UCSD-AML1 (cell line): ENCODE measurements around the gene CTSO.

Experiments
- DNase-seq: peaks from one replicate; lab custom pipeline; 2025; ENCODE audit not compliant: unreplicated experiment; lab: John Stamatoyannopoulos, UW

Gene CTSO, protein sequence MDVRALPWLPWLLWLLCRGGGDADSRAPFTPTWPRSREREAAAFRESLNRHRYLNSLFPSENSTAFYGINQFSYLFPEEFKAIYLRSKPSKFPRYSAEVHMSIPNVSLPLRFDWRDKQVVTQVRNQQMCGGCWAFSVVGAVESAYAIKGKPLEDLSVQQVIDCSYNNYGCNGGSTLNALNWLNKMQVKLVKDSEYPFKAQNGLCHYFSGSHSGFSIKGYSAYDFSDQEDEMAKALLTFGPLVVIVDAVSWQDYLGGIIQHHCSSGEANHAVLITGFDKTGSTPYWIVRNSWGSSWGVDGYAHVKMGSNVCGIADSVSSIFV

DNA sequence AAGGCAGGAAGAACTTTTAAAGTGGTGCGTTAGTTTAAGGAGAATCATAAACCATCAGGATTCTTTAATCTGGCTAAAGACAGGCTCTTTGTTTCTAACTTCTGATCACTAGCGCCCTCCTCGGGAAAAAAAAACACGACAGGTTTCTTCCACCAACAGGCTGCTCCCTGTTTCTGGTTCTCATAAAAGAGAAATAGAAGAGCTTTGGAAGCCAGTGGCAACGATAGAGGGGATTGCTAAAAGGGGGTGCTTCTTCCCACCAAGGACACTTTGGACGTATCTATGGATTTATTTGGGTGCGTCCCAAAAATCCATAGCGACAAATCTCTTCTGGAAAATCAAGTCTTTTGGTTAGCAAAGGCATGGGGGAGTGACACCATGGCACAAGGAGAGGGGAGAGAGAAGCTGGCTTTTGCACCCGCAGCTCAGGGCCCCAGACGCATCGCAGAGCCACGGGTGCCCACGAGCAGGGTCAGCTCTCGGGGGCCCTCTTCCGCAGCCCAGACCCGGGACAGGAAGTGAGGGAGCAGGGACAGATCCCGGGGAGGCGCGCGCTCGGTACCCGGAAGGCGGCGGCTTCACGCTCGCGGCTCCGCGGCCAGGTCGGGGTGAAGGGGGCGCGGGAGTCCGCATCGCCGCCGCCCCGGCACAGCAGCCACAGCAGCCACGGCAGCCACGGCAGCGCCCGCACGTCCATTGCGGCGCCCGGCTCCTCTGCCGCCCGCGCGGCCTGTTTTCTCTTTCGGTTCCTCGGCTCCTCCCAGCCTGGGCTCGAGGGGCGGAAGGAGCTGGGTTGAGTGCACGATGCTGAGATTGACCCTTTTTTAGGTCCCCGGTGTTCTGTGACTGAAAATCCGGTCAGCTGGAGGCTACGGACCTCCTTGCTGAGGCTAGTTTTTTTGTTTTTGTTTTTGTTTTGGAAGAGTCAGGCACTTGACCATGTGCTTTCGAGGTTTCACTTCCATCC is at the start of gene CTSO:
TSS of gene CTSO (minus strand) at position 716 of the 967 bp plus-strand sequence. CDS start at position 697, 19 bp downstream.
- DNase-seq = peak; percentile 60

DNA sequence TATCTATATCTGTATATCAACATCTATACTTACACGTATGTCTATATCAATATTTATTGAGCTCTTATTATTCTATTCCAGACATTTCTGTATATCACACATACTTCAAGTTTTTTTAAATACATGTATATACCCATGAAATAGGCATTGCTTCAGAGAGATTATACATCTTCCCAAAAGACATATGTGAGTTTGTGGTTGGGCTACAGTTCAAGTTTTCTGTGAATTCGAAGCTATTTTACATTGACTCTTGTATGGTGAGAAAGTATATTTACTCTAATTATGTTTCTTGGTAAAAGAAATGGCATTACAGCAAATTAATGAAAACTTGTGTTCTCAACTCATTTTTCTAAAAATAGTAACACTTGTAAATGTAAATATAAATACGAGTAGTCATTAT is 46.8 kb upstream of the CTSO start:
- DNase-seq = no peak

DNA sequence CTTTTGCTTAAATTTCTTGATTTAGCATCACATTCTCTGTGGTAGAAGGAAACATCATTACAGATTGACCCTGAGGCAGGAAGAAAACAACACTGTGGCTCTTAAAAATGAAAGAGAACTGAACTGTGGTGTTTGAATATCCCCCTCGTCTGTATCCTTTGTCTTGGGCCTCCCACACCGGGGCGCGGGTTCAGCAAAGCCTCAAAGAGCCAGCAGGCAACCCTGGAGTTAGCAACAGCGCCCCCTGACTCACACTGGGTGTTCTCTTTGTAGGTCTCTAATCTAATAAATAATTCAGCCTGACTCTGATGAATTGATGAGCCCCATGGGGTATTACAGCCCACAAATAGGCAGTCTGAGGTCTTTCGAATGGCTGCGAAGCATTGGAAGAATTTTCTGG is 46.1 kb upstream of the CTSO start:
- DNase-seq = no peak

DNA sequence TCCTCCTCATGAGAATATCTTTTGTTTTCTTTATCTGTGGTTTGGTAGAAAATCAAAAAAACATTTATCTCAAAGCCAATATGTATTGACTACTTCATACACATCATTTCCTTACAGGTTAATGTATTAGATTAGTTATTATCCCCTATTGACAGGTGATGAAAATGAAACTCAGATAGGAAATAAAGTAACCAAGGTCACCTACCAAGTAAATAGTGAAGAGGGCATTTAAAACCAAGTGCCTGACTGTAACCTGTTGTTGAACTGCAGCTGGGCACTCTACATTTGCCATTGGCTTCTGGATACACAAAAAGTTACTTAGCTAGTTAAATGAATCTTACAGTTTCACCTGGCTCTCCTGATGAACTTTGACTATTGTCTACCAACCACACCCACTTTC is 41.4 kb upstream of the CTSO start:
- no peak for DNase-seq

DNA sequence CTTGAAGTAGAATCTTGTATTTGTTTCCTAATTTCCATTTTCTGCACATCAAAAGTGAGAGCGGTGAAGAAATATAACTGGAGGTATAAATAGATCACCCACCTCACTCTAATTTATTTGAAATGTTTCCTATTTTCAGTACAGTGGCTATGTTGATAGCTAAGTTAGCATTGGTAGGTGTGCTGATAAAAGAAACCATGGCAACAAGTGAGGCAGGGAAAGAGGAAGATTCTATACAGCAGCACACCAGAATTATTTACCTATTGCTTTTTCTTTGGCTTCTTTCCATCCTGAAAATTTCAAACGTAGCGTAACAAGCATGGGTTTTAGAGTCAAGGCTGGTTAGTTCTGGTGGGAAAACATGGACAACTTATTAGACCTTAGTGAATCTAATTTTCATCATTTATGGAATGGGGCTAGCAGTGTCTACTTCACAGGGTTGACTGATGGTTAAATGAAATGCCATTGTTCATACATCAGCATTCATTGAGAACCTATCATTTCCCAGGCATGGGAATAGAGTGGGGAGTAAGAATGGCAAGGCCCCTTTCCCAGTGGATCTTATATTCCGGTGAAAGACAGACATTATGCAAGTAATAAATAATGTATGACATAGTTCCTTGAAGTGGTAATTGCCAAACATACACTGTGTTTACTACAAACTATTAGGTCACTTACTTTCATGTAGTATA is 30.6 kb upstream of the CTSO start:
- no peak for DNase-seq

DNA sequence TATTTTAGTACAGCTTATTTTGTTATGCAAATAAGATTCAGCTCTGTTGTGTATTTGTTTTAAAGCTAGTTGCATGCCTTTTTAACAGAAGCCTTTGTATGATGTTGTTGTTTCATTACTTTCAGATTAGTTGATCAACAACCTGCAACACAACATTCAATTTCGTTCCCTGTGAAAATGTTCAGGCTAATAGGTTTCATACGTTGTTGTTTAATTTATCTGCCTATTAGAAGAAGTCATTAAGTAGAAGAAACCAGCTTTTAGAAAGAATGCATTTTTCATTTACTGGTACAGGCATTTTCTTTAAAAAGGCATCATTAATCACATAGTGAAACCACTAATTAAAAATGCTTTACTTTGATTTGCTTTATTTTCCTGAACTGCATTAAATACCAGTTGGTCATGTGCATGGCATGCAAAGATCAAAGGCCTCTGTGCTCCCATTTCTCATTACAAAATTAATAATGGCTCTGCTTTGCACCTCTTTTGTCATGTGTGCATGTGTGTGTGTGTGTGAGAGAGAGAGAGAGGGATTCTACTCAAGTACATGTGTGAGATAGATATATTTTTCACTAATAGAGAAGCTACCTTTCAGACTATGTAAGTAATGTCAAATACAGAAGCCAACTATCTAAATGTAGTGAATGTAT is 29.2 kb upstream of the CTSO start:
- DNase-seq = no peak

DNA sequence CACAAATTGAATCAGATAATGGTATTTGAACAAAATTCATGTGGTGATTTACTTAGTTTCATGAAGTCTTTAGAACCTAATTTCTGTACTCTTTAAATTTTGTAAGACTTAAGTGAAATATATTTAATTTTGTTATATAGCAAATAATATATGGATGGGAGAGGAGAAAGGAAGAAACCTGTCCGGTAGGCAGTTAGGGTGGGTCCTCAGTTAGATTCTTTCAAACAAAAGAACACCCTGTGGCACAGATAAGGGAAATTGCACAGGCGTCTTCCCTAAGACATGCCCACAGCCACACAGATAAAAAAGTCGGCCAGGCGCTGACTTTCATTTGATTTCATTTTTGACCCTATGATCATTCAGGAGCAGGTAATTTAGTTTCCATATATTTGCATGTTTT is 25.1 kb upstream of the CTSO start:
- no peak for DNase-seq

DNA sequence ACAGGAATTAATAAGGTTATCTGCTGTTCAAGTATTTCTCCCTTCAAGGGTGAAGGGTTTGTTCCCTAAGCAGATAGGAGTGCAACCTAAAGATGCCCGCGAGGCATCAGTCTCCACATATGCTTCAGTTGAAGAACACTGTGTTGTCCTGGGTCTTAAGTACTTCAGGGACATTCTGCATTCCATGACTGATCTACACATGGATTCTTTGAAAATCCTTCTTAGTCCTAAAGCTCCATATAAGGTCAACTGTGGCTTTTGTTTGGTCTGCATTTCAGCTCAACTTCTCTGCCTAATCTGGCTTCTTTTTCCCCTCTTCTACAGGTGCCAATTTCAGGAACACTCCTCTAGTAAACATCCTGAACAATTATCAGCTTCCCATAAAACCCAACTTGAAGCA is 21.8 kb upstream of the CTSO start:
- DNase-seq = no peak

DNA sequence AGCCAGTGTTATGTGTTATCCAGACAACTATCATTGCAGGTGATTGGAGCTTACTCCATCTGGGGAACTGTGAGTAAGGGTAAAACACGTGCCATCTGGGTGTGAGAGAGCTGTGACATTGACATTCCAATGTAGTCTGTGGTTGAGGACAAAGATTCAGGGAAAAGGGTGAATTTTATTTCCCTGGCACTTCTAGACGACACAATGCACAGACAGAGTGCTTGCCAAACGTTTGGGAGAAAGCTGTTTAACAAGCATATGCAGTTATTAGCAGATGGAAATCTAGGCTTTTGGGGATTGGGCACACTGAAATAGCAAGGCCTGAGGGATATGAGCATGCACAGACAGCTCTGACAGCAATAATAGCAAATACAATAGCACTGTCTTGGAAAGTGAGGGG is 21.3 kb upstream of the CTSO start:
- DNase-seq = no peak

DNA sequence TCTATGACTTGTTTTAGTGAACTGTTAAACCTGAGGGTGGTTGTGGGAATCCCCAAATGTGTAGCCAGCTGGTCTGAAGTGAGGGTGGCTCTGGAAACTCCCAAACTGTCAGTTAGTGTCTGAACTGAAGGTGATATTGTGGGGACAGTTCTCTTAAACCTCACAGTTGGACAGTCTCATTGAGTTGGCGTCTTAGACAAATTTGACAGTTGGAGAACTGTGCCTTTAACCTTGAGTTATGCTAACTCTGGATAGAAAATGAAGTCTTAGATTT is 20.7 kb upstream of the CTSO start:
- DNase-seq = no peak

DNA sequence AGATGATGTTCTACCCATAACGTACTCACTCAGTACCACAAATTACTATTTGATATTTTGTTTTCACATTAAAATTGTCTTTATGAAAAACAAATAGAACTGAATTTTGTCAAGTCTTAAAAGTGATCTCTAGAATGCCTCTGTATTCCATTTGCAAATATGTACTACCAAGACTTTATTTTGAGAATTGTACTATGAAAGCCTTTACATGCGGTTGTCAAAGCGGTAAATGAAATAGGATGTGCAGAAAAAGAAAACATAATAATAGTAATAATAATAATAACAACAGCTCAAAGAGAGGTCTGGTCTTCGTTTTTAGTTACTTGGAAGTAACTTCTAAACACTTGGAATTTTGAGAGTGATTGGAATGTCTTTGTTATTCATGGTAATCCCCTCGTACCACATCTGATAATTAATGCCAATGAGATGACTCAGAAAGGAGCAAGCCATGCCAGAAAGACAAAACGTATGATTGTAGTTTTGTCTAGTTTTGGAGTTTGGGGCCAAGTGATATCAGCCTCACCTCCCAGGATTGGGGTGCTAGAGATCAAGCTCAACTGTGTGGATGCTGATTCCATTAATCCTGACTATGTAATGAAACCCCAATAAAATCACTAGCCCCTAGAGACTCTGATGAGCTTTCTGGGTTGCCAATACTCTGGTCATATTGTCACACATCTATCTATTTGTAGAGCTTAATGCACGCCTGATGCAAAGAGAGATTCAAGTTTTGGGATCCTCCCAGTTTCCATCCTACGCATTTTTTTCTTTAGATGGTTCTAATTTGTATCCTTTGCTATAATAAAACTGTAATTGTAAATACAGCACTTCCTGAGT is 20.2 kb upstream of the CTSO start:
- DNase-seq = no peak

DNA sequence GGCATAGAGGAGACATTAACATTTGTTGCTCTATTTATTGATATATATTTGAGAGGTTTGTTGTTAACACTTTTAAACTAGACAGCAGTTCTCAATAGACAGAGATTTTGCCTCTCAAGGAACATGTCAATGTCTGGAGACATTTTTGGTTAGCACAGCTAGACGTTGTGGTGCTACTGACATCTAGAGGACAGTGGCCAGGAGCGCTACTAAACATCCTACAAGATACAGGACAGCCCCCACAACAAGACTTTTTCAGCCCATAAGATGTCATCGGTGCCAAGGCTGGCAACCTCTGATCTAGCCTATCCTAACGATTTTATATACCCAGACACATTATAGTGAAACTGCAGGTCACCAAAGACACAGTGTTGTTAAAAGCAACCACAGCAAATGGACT is 18.4 kb upstream of the CTSO start:
- DNase-seq = no peak

DNA sequence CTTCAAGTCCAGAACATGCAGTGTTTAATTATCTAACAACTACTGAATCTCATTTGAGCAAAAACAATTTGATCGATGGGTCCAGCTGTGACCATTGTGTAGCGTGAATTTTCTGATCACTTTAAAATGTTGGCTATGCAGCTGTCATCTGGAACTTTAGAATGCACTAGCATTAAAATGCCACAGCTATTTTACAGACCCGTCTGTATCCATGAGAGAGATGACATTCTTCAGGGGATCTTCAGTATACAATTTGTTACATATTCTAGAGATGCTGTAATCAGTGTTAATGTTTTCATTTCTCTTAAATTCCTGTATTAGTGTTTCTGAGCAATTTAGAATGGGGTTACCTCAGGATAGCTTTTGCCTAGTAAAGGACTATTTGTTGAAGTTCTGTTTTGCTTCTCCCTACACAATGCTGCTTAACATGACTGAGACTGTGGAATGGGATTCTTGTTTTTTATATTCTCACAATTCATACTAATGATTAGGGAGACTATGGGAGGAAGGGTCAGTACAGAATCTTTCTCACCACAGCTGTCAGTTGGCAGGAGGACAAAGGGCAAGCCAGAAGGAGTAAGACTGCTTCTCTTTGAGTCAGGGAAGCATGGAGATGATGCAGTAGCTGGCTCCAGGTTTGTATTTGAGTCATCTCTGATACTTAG is 13.2 kb upstream of the CTSO start:
- DNase-seq = no peak

DNA sequence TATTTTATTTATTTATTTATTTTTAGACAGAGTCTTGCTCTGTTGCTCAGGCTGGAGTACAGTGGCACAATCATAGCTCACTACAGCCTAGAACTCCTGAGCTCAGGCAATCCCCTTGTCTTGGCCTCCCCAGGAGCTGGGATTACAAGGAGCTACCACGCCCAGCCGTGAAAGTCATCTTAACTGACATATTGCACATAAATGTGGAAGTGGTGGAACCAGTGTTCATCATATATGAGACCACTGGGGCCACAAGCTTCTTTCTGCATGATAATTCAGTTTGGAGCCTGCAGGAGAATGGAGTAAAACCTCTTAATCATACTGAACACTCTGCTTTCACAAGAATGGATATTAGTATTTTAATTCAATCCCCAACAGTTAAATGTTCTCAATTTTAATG is 12.5 kb upstream of the CTSO start:
- no peak for DNase-seq

DNA sequence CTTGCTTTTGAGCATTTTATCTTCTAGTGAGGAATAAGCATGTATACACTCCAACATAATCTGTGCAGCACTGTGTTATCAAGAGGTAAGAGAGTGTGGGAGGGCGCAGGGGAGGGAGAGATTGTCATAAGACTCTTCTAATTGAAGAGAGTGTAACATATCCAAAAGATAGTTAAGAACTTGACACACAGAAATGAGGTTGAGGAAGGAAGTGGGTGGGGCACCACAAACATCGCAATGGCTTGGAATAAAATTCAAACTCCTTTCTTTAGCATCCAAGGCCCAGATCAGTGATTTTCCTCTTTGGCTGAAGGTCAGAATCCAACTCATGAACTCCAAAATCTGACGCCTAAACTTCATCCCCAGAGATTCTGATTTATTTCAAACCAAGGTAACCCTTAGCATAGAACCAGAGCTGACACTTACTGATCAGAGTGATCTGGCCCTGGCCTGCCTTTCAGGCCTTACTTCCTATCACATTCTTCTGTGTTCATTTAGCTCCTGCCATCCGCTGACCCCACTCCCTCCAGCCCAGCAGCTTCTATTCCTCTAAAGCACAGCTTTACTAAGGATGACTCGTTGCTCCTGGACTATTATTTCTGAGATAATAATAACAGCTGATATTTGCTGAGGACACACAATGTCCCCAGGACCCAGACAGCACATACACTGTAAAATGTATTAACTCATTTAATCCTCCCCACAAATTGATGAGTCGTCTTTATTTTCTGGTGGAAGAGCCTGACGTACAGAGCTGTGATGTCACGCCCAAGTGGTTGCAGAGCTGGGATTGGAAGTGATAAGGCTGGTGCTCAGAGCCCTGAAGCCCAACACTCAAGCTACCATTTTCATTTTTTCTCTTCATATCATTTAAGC is 10.6 kb upstream of the CTSO start:
- no peak for DNase-seq

DNA sequence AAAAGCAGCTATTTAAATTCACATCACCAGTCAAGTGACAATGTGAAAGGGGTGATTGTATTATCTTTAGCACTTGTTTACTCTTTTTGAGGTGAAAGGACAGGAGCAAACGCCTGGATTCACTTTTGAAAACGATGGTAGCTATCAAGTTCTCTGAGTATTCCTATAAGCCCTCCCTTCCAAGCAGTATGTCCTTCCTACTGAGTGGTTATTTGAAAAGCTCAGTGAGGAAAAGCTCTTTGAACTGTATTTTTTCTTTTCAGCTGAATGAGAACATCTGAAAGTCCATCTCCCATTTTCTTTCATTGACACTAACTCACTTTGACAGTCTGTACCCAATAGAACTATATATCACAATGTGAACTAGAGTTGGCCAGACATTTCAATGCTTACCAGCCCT is 9.1 kb upstream of the CTSO start:
- DNase-seq = no peak

DNA sequence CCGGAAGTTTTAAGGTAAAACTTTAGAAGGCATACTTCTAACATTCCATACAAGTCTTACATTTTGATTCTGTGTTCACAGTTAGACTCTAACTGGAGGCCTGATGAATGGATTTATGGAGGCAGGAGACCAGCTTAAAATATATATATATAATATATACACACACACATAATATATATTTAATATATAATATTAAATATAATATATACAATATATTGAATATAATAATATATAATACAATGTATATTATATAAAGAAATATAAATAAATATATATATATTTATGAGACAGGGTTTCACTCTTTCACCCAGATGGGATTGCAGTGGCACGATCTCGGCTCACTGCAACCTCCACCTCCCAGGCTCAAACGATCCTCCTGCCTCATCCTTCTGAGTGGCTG is 7.9 kb upstream of the CTSO start:
- DNase-seq = no peak

DNA sequence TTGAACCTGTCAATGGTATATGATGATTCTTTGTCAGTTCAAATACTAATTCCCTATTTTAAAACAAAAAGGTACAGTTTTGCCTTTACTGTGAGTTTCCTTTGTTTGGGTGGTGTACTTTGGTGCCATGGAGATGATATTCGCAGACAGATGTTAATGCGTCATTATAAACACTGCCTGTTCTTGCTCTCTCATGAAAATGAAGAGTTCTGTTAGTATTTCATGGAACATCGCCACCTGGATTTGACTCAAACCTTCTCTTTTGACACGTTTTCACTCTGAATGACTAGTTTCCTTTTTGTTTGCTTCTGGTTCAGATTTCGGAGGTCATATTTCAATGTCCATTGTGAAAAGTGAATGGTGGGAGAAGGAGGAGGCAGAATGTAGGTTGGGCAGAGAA is 6.9 kb upstream of the CTSO start:
- DNase-seq = no peak

DNA sequence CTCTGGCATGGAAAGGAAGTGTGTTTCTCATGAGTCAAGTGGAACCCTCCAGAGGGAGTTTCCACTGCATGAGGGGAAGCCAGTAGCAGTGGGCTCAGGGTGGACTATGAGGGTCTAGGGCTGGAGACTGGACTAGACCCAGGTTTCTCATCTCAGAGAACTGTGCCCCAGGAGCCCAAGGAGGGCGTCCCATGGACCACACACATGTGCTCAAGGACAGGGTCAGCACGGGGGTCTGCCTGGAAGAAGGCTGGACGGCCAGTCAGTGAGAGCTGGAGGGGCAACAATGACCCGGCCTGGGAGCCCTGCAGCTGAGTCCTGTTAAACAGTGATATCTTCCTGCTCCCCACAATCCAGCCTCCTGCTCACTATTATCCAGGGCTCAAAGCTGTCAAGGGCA is 5.8 kb upstream of the CTSO start:
- no peak for DNase-seq
